ENCODE results near the gene BUB1B.
"Not testable (repeated sequence)": the region's sequence is repeated elsewhere in the genome, so short reads cannot be mapped to it uniquely, and the experiment has no call there.

DNA sequence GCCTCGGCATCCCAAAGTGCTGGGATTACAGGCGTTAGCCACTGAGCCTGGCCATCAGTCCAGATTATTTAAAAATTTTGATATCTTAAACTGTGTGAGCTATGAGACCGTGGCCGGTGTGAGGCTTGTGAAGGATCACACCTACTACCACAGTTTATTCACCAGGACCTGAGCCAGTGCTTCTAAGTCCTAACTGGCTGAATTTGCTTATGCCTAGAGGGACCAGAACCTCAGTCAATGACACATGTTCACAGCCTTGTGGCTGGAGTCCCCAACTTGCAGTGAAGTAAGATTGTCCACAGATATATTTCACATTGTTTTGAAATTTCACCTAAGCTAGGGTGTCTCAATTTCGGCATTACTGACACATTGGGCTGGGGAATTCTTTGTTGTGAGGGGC, 37.0 kb upstream of the BUB1B start:
- TF ChIP-seq EZH2 (optimal IDR thresholded peaks at IDR 0.05; ENCODE audit: low read depth, low read length): not testable (repeated sequence)
- TF ChIP-seq, protein P1, sequence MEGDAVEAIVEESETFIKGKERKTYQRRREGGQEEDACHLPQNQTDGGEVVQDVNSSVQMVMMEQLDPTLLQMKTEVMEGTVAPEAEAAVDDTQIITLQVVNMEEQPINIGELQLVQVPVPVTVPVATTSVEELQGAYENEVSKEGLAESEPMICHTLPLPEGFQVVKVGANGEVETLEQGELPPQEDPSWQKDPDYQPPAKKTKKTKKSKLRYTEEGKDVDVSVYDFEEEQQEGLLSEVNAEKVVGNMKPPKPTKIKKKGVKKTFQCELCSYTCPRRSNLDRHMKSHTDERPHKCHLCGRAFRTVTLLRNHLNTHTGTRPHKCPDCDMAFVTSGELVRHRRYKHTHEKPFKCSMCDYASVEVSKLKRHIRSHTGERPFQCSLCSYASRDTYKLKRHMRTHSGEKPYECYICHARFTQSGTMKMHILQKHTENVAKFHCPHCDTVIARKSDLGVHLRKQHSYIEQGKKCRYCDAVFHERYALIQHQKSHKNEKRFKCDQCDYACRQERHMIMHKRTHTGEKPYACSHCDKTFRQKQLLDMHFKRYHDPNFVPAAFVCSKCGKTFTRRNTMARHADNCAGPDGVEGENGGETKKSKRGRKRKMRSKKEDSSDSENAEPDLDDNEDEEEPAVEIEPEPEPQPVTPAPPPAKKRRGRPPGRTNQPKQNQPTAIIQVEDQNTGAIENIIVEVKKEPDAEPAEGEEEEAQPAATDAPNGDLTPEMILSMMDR (IDR thresholded peaks at IDR 0.05; ENCODE audit: low read length): not testable (repeated sequence)

Measured in MM.1S (cell line).